B cell (primary cell): Measurements from ENCODE around the gene WBP2. TPM values are rescaled to one million over a fixed set of nuclear protein-coding genes. Genes with fewer than 3 reads are reported as not detected.
"Not testable (repeated sequence)": the region's sequence is repeated elsewhere in the genome, so short reads cannot be mapped to it uniquely, and the experiment has no call there.

ENCODE experiments used
- ATAC-seq: fragments of 200-7000 bp; cut with Tn5 transposase; one replicate; pipeline ENCODE4 v1.10.0; 2021; ENCODE audit warnings: low read depth, mild to moderate bottlenecking, moderate number of reproducible peaks, moderate library complexity
- CTCF ChIA-PET: fragments of 350-600 bp; sonication (Branson Sonifier 250); formaldehyde crosslinking; loops from one replicate; lab custom pipeline; 2021; ENCODE audit warnings: antibody characterized with exemption, inconsistent platforms; lab: Charles Lee
- POLR2A ChIA-PET: fragments of 350-600 bp; sonication (Branson Sonifier 250); formaldehyde crosslinking; loops from one replicate; lab custom pipeline; 2021; ENCODE audit warnings: antibody characterized with exemption; lab: Charles Lee
- DNase-seq: peaks from one replicate; pipeline ENCODE4 v3.0.0; 2013
- H2AFZ ChIP-seq: 2 replicates; pipeline ENCODE4 v1.6.1; 2012; ENCODE audit warnings: mild to moderate bottlenecking, low read depth, low read length; ENCODE audit not compliant: insufficient read depth, poor library complexity, severe bottlenecking
- H3K27ac ChIP-seq, 2 donors: 1 replicate in 1 of 2; 2 replicates in 1 of 2; pipeline ENCODE4 v1.5.1; 2012 to 2013; ENCODE audit warnings: low read length in 2 of 2, mild to moderate bottlenecking in 2 of 2, moderate library complexity in 1 of 2
- H3K27me3 ChIP-seq, 4 experiments: fragments of 200-600 bp in 1 of 4; sonication (generic) in 1 of 4; replicated peaks in 1 of 4; 1 replicate in 2 of 4; 2 replicates in 2 of 4; pipeline versions ENCODE4 v1.6.1 to v1.7.0; 2013 to 2016; ENCODE audit warnings: low read length in 3 of 4, mild to moderate bottlenecking in 2 of 4, mixed read lengths in 1 of 4, moderate library complexity in 1 of 4; ENCODE audit not compliant: insufficient read depth in 4 of 4, control insufficient read depth in 3 of 4; ENCODE audit errors: control extremely low read depth in 1 of 4
- H3K36me3 ChIP-seq, 2 experiments: replicated peaks in 1 of 2; 1 replicate in 1 of 2; 2 replicates in 1 of 2; pipeline versions ENCODE4 v1.6.1 to v1.7.1; 2013; ENCODE audit warnings: low read length in 1 of 2; ENCODE audit not compliant: insufficient read depth in 2 of 2, control insufficient read depth in 1 of 2; ENCODE audit errors: control extremely low read depth in 1 of 2, extremely low read depth in 1 of 2
- H3K4me1 ChIP-seq, 2 donors: fragments of 200-600 bp in 1 of 2; sonication (generic) in 1 of 2; 1 replicate in 1 of 2; 2 replicates in 1 of 2; pipeline versions ENCODE4 v1.5.1 to v1.6.1; 2013 to 2017; ENCODE audit warnings: low read length in 2 of 2; ENCODE audit not compliant: control insufficient read depth in 2 of 2, insufficient read depth in 2 of 2
- H3K4me2 ChIP-seq: replicated peaks from 2 replicates; pipeline ENCODE3; 2012; ENCODE audit warnings: mild to moderate bottlenecking, low read depth, low read length; ENCODE audit not compliant: poor library complexity, severe bottlenecking
- H3K4me3 ChIP-seq, 5 experiments: fragments of 200-600 bp in 1 of 5; sonication (generic) in 1 of 5; 1 replicate in 3 of 5; 2 replicates in 2 of 5; pipeline versions ENCODE4 v1.5.1 to v1.7.0; 2011 to 2016; ENCODE audit warnings: low read length in 4 of 5, mild to moderate bottlenecking in 4 of 5, low read depth in 2 of 5, control low read depth in 1 of 5, moderate library complexity in 1 of 5; ENCODE audit not compliant: insufficient read depth in 1 of 5; ENCODE audit errors: control extremely low read depth in 1 of 5, extremely low read depth in 1 of 5
- H3K79me2 ChIP-seq: fragments of 200-600 bp; sonication (generic); one replicate; pipeline ENCODE4 v1.6.0; 2016; ENCODE audit warnings: low read length; ENCODE audit not compliant: control insufficient read depth, insufficient read depth
- H3K9ac ChIP-seq: fragments of 200-600 bp; sonication (generic); 2 replicates; pipeline ENCODE4 v1.6.1; 2017; ENCODE audit warnings: mild to moderate bottlenecking, low read length, moderate library complexity
- H3K9me3 ChIP-seq, 3 donors: one replicate each; pipeline versions ENCODE4 v1.6.1 to v1.7.1; 2013; ENCODE audit warnings: low read length in 2 of 3; ENCODE audit not compliant: control insufficient read depth in 2 of 3, insufficient read depth in 1 of 3; ENCODE audit errors: control extremely low read depth in 1 of 3
- H4K20me1 ChIP-seq: 2 replicates; pipeline ENCODE4 v1.6.0; 2012; ENCODE audit warnings: mild to moderate bottlenecking, low read length; ENCODE audit not compliant: insufficient read depth, control insufficient read depth, poor library complexity, severe bottlenecking
- H3K27ac Mint-ChIP-seq: one replicate; pipeline ENCODE4 v1.8.0; 2021; ENCODE audit warnings: mixed read lengths
- H3K27me3 Mint-ChIP-seq: one replicate; pipeline ENCODE4 v1.8.0; 2021; ENCODE audit warnings: mixed read lengths
- H3K4me1 Mint-ChIP-seq: one replicate; pipeline ENCODE4 v1.8.0; 2021; ENCODE audit warnings: mixed read lengths
- H3K4me3 Mint-ChIP-seq: one replicate; pipeline ENCODE4 v1.8.0; 2021; ENCODE audit warnings: mixed read lengths
- H3K9me3 Mint-ChIP-seq: one replicate; pipeline ENCODE4 v1.8.0; 2022; ENCODE audit warnings: mixed read lengths; ENCODE audit not compliant: insufficient read depth
- EZH2 ChIP-seq: IDR thresholded peaks from 2 replicates; pipeline ENCODE4 v1.6.1; 2012; ENCODE audit warnings: borderline replicate concordance, low read depth, mild to moderate bottlenecking, moderate library complexity, low read length; ENCODE audit not compliant: insufficient read depth, poor library complexity, severe bottlenecking
- WGBS: methylation state at CpG from one replicate; pipeline ENCODE4 v1.1.5; 2013; ENCODE audit warnings: missing lambda C conversion rate; ENCODE audit not compliant: insufficient coverage; 5-methylcytosine and 5-hydroxymethylcytosine counted together
- intact Hi-C: fragments of 100-400 bp; cut with micrococcal nuclease; formaldehyde crosslinking; loops from one replicate; pipeline ENCODE4 v1.10.0; 2022
- polyA plus RNA-seq: library from polyadenylated mRNA; depleted of rRNA; stranded (reverse); fragments of >200 nt; gene quantifications from 2 replicates; pipeline ENCODE4 v1.2.3, GENCODE V29; 2012
- total RNA-seq, 2 donors: library from RNA; stranded (reverse); fragments of 120-200 nt in 1 of 2; gene quantifications; 1 replicate in 1 of 2; 2 replicates in 1 of 2; pipeline versions ENCODE4 v1.2.3 to v1.2.4, GENCODE V29; 2013 to 2022
- TF ChIP-seq, protein P1 (sequence below): fragments of 200-600 bp; IDR thresholded peaks from one replicate; pipeline ENCODE4 v1.8.0; 2022; ENCODE audit warnings: antibody characterized with exemption, mild to moderate bottlenecking

Gene WBP2
- total and polyA plus RNA-seq, 2 donors (not counting 1 experiment from before 2014, with no cell fraction given) = 88.6 to 140 TPM

- Mint-ChIP-seq H3K9me3 (no peaks in the 10 kb centered on the region), H3K4me3 (no peak overlapping the region), H3K27ac (no peak overlapping the region), H3K27me3 (no peaks in the 10 kb centered on the region), H3K4me1 (peaks cover 24% of the 10 kb centered on the region)
- Histone ChIP-seq H2AFZ (no peak overlapping the region), H3K36me3 (no peaks in the 10 kb centered on the region), H3K9me3 (no peaks in the 10 kb centered on the region), H4K20me1 (no peaks in the 10 kb centered on the region), H3K4me3 (no peak overlapping the region), H3K27me3 (no peaks in the 10 kb centered on the region), H3K79me2 (no peaks in the 10 kb centered on the region), H3K9ac (no peak overlapping the region), H3K4me2 (no peak overlapping the region), H3K27ac (no peak overlapping the region), H3K4me1 (peaks cover 25 to 36% of the 10 kb centered on the region in 2 donors)
- intact Hi-C loops = no loop called here
- TF ChIP-seq, protein P1, sequence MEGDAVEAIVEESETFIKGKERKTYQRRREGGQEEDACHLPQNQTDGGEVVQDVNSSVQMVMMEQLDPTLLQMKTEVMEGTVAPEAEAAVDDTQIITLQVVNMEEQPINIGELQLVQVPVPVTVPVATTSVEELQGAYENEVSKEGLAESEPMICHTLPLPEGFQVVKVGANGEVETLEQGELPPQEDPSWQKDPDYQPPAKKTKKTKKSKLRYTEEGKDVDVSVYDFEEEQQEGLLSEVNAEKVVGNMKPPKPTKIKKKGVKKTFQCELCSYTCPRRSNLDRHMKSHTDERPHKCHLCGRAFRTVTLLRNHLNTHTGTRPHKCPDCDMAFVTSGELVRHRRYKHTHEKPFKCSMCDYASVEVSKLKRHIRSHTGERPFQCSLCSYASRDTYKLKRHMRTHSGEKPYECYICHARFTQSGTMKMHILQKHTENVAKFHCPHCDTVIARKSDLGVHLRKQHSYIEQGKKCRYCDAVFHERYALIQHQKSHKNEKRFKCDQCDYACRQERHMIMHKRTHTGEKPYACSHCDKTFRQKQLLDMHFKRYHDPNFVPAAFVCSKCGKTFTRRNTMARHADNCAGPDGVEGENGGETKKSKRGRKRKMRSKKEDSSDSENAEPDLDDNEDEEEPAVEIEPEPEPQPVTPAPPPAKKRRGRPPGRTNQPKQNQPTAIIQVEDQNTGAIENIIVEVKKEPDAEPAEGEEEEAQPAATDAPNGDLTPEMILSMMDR = no peak
- TF ChIP-seq EZH2 = no peak
- DNase-seq (no peak), ATAC-seq (no peak)
- CTCF ChIA-PET = interaction anchor here (1.2 kb wide), 1 partner anchor 136 kb away, joined by 3 read pairs; no protein-coding TSS in a partner anchor
- 58% methylated on average over 12 of the region's 13 CpGs for WGBS
- POLR2A ChIA-PET = interaction anchor here (0.7 kb wide), 1 partner anchor 17 kb away, joined by 3 read pairs; the partner anchor contains the start of gene WBP2
Observed at GRCh38 chr17:75872434-75873351, 17.6 kb upstream of the WBP2 start.

DNA sequence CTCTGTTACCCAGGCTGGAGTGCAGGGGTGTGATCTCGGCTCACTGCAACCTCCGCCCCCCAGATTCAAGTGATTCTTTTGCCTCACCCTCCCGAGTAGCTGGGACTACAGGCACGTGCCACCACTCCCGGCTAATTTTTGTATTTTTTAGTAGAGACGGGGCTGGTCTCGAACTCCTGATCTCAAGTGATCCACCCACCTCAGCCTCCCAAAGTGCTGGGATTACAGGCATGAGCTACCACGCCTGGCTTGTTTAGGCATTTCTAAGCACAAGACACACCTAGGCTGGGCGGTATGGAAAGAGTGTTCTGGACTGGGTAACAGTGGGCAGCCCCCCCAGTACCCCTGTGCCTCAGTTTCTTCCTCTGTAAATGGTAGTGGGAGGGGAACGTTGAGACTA lies 15.1 kb upstream of the WBP2 start:
- intact Hi-C loops, CTCF ChIA-PET, H3K9me3 ChIP-seq, DNase-seq, H3K79me2 ChIP-seq, H3K4me2 ChIP-seq, H3K27me3 Mint-ChIP-seq, POLR2A ChIA-PET, H3K9ac ChIP-seq, H3K9me3 Mint-ChIP-seq, H3K27me3 ChIP-seq, H4K20me1 ChIP-seq, ATAC-seq, H3K36me3 ChIP-seq, H3K27ac Mint-ChIP-seq, H3K4me3 Mint-ChIP-seq, H3K27ac ChIP-seq, H3K4me1 Mint-ChIP-seq, H3K4me3 ChIP-seq, H2AFZ ChIP-seq: not testable (repeated sequence)
- 93% methylated on average over 7 of the region's 10 CpGs for WGBS
- H3K4me1 ChIP-seq = peaks cover under 1 to 12% of the 10 kb centered on the region in 2 donors
